ENCODE data around the gene CD63. TPM values are rescaled to one million over a fixed set of nuclear protein-coding genes. Genes with fewer than 3 reads are reported as not detected.

Gene CD63
- total RNA-seq, 2 donors from 2014 or later = 341 to 511 TPM

- 93 to 100% methylated on average over 4 to 7 of the region's 7 CpGs for WGBS, 2 donors
- no peak overlapping the region for H3K27ac ChIP-seq
- intact Hi-C loops (cut with DNase I) = no loop called here
- no peaks in the 10 kb centered on the region for H3K9me3 ChIP-seq
- H3K36me3 ChIP-seq (replicated peaks in 1 of 2; ENCODE audit: insufficient read depth in 1 of 2, low read depth in 2 of 2) = no peaks in the 10 kb centered on the region
- ATAC-seq = no peak
- TF ChIP-seq POLR2A (IDR thresholded peaks at IDR 0.05) = no peak
- no peak for TF ChIP-seq CTCF (IDR thresholded peaks at IDR 0.05)
- no peaks in the 10 kb centered on the region for H3K4me1 ChIP-seq
- H3K4me3 ChIP-seq = no peak overlapping the region
- DNase-seq = no peak
- H3K27me3 ChIP-seq = no peaks in the 10 kb centered on the region
Measured at GRCh38 chr12:55693323-55694187, 35.3 kb downstream of the CD63 start.

GRCh38 chr12:55692631-55693322, 36.0 kb downstream of the CD63 start:
- TF ChIP-seq CTCF (IDR thresholded peaks at IDR 0.05) (no peak), POLR2A (IDR thresholded peaks at IDR 0.05) (no peak)
- Histone ChIP-seq H3K27me3 (no peaks in the 10 kb centered on the region), H3K9me3 (no peaks in the 10 kb centered on the region), H3K4me3 (no peak overlapping the region), H3K27ac (no peak overlapping the region), H3K4me1 (no peaks in the 10 kb centered on the region), H3K36me3 (replicated peaks in 1 of 2; ENCODE audit: insufficient read depth in 1 of 2, low read depth in 2 of 2) (no peaks in the 10 kb centered on the region)
- 83 to 89% methylated on average over 10 to 12 of the region's 12 CpGs for WGBS, 2 donors
- DNase-seq (no peak), ATAC-seq (no peak)
- intact Hi-C loops (cut with DNase I) = no loop called here

GRCh38 chr12:55688716-55689655, 39.8 kb downstream of the CD63 start:
- 82 to 85% methylated on average over 16 of the region's 16 CpGs for WGBS, 2 donors
- ATAC-seq (no peak), DNase-seq (no peak)
- H3K36me3 ChIP-seq (replicated peaks in 1 of 2; ENCODE audit: insufficient read depth in 1 of 2, low read depth in 2 of 2) = no peaks in the 10 kb centered on the region
- no peaks in the 10 kb centered on the region for H3K9me3 ChIP-seq
- no peaks in the 10 kb centered on the region for H3K4me1 ChIP-seq
- no peaks in the 10 kb centered on the region for H3K27me3 ChIP-seq
- intact Hi-C loops (cut with DNase I) = no loop called here
- no peak overlapping the region for H3K4me3 ChIP-seq
- no peak overlapping the region for H3K27ac ChIP-seq
- TF ChIP-seq POLR2A (IDR thresholded peaks at IDR 0.05) (no peak), CTCF (IDR thresholded peaks at IDR 0.05) (no peak)

GRCh38 chr12:55687746-55688145, 41.1 kb downstream of the CD63 start:
- Histone ChIP-seq H3K36me3 (replicated peaks in 1 of 2; ENCODE audit: insufficient read depth in 1 of 2, low read depth in 2 of 2) (no peaks in the 10 kb centered on the region), H3K4me1 (no peaks in the 10 kb centered on the region), H3K27me3 (no peaks in the 10 kb centered on the region), H3K4me3 (no peak overlapping the region), H3K9me3 (no peaks in the 10 kb centered on the region), H3K27ac (no peak overlapping the region)
- intact Hi-C loops (cut with DNase I) = no loop called here
- TF ChIP-seq POLR2A (IDR thresholded peaks at IDR 0.05) (no peak), CTCF (IDR thresholded peaks at IDR 0.05) (no peak)
- DNase-seq (no peak), ATAC-seq (no peak)

Measured in body of pancreas (tissue), 4 donors.